Measurements from ENCODE around the gene CPZ.

CPZ gene

DNA sequence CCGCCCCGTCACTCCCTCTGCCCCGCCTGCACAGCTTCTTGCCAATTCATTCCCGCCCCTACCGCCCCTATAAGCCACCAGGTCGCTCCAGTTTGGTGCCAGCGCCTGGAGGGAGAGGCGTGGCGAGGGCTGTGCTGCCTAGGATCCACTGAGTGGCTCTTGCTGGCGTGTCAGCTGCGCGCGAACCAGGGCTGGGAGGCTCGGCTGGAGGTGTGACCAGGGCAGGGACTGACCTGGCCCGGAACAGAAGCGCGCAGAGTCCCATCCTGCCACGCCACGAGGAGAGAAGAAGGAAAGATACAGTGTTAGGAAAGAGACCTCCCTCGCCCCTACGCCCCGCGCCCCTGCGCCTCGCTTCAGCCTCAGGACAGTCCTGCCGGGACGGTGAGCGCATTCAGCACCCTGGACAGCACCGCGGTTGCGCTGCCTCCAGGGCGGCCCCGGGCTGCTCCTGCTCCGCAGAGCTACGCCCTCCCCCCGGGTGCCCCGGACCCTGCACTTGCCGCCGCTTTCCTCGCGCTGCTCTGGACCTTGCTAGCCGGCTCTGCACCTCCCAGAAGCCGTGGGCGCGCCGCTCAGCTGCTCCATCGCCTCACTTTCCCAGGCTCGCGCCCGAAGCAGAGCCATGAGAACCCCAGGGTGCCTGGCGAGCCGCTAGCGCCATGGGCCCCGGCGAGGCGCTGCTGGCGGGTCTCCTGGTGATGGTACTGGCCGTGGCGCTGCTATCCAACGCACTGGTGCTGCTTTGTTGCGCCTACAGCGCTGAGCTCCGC is 12.1 kb upstream of the CPZ start, which contains the start of gene GPR78:
TSS of gene GPR78 (plus strand) at position 72 of the 773 bp plus-strand sequence. CDS start at position 663, 591 bp downstream.
- no peak for DNase-seq (ENCODE audit: low read depth, low spot score)

DNA sequence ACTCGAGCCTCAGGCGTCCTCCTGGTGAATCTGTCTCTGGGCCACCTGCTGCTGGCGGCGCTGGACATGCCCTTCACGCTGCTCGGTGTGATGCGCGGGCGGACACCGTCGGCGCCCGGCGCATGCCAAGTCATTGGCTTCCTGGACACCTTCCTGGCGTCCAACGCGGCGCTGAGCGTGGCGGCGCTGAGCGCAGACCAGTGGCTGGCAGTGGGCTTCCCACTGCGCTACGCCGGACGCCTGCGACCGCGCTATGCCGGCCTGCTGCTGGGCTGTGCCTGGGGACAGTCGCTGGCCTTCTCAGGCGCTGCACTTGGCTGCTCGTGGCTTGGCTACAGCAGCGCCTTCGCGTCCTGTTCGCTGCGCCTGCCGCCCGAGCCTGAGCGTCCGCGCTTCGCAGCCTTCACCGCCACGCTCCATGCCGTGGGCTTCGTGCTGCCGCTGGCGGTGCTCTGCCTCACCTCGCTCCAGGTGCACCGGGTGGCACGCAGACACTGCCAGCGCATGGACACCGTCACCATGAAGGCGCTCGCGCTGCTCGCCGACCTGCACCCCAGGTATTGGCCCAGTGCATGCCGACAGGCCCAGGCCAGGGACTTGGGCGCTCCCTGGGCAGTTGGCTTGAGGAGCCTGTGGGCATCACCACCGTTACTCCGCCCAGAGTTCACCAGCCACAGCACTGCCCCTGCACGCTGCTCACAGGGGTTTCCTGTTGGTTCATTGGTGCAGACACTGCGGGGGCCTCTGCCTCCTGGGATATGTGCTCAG is 11.3 kb upstream of the CPZ start:
- no peak for DNase-seq (ENCODE audit: low read depth, low spot score)

DNA sequence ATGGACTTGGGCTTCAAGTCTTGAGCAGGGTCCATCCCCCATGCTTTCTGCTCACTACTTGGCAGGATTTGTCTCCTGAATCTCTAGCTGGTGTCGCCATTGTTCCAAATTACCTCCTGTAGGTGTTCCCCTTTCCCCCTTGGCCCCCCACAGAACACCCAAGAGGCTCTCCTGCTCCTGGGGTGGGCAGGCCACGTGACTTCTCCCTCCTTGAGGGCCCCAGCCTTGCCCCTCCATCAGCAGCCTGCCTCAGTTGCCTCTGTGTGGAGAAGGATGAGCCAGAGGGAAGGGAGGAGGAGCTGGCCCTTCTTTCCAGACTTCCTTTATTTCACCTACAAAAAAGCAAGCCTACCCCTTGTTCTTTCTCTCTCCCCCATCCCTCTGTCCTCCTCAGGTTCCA is 10.5 kb upstream of the CPZ start:
- DNase-seq (ENCODE audit: low read depth, low spot score): no peak

DNA sequence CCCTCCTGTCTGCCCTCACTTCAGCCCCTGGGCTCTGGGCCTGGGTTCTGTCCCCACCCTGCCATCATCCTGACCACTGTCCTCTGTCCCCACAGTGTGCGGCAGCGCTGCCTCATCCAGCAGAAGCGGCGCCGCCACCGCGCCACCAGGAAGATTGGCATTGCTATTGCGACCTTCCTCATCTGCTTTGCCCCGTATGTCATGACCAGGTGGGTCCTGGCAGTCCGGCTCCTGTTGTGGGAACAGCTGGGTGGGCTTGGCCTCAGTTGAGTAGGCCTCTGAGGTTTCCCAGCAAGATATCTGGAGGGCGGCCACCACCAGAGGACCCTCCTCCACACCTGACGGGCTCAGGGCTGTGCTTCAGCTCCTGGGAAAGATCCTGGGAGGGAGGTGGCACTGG is 10.1 kb upstream of the CPZ start:
- no peak for DNase-seq (ENCODE audit: low read depth, low spot score)

DNA sequence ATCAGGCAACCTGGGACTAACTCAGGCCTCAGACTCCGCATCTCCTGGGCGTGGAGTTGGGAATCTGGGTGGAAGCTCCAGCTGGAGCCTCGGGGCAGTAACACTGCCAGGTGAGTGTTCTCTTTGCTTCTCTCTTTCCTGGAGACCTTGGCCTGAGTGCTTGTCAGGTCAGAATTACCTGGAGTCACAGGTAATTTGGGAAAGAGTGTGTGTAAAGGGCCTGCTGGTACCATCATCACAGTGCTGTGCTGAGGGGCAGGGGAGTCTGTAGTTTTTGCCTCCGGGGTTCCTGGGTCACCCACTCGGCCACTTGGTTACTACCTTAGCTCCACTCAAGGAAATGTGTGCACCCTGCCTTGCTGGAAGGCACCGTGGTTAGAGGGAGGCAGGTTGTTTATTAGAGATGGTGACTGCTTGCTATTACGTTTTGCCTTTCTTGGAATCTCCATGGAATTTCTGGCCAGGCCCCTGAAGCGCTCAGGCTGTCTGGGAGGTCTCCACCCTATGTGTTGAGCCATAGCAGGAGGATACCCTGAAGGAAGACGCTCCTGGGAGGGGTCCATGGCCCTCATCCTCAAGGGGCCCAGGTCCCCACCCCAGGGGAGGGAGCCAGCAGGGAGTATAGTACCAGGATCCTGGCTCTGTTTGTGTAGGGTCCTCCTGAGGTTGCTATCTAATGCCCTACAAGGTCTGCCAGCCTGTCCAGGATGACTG is 9.5 kb upstream of the CPZ start:
- DNase-seq (ENCODE audit: low read depth, low spot score): no peak

DNA sequence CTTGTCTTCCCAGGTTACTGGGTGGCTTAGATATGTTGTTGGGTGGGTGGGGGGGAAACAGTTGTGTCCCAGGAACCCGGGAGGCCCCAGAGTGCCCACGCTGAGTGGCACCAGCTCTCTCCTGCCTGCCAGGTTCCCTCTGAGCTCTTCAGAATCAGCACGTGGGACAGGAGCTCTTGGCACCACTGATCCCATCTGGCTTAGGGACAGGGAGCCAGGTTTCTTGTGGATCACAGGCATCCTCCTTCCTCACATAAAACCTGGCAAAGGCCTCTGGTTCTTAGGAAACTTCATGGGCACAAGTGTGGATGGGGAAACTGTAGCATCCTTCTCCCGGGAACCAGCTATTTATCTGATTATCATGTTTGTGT is 8.9 kb upstream of the CPZ start:
- DNase-seq (ENCODE audit: low read depth, low spot score): no peak

DNA sequence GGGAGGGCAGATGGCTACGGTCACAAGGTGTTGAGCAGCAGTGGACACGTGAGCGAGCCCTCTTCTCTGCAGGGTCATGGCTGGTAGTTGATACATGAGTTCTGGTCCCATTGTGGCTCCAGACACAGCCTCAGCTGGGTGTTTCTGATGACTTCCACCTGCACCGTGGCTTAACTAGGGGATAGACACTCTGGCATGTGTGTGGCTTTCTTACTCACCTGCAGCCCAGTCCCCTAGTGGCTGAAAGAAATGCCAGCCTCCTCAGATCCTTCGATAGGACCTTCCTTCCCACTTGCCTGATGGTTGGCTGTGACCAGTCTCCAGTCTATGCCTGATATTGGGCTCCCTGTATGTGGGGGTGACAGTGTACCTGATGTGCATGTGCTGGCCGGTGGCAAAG is 7.4 kb upstream of the CPZ start:
- DNase-seq (ENCODE audit: low read depth, low spot score): no peak

DNA sequence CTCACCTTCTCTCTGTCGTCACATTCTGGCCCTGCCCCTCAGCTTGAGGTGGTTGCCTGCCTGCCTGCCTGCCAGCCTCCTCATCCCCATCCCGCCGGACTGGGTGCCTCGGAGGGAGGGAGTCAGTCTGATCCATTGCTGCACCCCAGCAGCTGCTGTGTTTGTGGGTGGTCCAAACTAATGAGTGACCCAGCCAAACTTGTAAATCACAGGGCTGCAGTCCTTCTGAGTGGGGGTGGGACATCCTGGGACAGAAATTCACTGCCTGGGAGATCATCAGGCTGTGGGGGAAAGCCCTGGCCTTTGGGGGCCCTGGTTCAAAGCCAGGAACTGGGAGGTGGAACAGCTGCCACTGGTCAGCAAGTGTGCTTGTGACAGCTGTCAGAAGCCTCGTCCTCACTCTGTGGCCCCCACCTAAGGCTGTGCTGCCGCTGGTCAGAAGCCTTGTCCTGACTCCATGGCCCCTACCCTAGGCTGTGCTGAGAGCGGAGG is 6.8 kb upstream of the CPZ start:
- no peak for DNase-seq (ENCODE audit: low read depth, low spot score)

DNA sequence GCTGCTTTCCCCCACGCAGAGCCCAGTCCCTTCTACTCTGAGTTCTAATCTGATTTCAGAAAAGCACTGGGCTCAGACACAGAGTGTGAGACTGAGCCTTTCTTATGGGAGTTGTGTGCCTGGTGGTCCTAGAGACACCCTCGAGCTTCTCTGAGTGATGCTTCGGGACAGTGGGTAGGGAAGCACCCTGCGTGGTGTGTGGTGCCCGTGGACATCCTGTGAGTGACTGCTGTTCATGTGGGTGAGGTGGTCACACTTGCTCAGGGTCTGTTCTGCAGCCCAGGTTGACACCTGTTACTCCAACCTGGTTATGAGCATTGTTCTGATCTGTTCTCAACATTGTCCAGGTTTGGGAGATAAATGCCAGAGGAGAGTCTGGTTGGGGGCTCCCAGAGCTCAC is 6.3 kb upstream of the CPZ start:
- no peak for DNase-seq (ENCODE audit: low read depth, low spot score)

DNA sequence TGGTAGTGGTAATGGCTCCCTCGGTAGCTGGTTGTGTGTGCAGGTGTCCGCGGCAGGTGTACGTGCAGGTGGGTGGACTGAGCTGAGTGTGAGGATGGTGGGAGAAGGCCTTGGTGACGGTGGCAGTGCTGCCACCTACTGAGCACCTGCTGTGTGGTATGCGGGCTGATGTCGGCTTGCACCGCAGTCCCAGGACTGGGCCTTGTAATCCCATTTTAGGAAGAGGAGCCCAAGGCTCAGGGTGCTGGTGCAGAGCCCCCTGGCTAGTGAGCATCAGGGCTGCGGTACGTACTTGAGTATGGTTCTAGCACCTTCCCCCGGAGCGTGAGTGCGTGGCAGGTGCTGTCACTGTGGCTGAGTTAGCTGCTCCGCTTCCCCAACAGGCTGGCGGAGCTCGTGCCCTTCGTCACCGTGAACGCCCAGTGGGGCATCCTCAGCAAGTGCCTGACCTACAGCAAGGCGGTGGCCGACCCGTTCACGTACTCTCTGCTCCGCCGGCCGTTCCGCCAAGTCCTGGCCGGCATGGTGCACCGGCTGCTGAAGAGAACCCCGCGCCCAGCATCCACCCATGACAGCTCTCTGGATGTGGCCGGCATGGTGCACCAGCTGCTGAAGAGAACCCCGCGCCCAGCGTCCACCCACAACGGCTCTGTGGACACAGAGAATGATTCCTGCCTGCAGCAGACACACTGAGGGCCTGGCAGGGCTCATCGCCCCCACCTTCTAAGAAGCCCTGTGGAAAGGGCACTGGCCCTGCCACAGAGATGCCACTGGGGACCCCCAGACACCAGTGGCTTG is 5.7 kb upstream of the CPZ start:
- DNase-seq (ENCODE audit: low read depth, low spot score): no peak

DNA sequence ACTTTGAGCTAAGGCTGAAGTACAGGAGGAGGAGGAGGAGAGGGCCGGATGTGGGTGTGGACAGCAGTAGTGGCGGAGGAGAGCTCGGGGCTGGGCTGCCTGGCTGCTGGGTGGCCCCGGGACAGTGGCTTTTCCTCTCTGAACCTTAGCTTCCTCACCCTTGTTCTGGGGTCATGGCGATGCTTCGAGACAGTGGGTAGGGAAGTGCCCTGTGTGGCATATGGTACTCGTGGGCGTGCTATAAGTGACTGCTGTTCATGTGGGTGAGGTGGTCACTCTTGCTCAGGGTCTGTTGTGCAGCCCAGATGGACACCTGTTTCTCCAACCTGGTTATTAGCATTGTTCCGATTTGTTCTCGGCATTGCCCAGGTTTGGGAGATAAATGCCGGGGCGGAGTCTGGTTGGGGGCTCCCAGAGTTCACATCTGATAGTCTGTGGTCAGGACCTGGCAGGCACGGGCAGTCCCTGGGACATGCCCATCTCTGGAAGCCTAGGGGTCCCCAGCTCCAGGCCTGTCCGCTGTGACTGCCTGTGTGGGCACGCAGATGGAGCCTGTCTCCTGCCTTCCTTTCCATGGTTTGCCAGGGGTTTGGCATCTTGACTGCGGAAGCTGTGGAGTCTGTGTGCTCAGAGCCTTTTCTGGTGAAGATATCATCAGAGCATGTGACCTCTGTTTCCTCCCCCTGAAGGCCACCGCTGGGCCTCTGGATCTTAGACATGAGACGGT is 4.9 kb upstream of the CPZ start:
- DNase-seq (ENCODE audit: low read depth, low spot score): no peak

DNA sequence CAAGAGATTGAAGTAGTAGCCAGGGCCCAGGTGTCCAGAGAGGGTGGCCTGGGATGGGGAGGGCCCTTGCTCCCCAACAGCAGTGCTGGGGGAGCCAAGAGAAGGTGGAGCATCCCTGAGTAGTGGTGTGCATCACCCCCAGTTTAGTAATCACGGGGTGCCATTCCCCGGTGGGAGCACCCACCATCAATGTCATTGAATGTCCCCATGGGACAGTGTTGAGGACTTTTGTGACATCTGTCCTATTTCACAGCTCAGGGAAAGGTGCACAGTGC is 4.4 kb upstream of the CPZ start:
- DNase-seq (ENCODE audit: low read depth, low spot score): no peak

DNA sequence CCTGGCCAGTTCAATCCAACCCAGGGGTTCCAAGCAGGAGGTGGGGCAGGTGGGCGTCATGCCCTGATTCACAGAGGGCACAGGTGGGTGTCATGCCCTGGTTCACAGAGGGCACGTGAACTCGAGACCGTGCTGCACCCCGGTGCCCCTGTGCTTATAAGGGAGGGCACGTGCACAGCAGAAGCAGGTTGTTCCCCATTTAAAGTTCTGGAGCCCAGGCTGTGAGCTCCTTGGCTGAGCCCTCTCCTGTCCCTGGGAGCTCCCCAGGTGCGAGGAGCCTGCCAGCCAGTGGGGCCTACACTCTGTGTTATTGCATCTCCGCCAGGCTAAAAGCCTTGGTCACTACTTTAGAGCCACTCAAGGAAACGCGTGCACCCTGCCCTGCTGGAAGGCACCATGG is 3.2 kb upstream of the CPZ start:
- DNase-seq (ENCODE audit: low read depth, low spot score): no peak

DNA sequence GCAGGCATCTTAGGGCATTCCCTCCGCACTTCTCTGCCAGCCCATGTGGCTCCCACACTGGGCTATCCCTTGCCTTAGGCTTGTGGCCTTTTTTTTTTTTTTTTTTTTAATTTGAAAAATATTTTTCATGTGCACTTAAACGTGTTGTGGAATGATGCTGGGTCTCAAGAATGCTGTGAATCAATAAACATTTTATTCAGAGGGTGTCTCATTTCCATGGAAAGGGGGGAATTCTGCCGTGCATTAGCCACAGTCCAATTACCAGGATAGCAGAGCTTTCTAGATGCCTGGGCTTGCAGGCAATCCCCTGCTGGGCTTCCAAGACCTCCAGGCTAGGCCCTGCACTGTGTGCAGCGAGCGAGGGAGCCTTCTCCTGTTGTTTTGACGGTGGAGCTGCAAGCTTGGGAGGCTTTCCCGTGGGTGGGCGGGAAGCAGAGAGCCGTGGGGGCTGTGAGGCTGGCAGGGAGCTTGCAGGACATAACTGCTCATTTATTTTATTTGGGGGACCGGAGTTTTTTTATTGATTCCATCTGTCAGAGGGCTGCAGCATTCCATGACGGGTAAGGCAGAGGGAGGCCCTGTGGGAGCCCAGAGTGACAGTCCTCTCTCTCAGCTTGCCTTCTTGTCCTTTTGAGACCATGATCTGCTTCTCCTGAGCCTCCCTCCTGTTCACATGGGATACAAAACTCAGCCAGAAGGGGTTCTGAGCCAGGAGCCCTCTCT is 2.6 kb upstream of the CPZ start:
- no peak for DNase-seq (ENCODE audit: low read depth, low spot score)

DNA sequence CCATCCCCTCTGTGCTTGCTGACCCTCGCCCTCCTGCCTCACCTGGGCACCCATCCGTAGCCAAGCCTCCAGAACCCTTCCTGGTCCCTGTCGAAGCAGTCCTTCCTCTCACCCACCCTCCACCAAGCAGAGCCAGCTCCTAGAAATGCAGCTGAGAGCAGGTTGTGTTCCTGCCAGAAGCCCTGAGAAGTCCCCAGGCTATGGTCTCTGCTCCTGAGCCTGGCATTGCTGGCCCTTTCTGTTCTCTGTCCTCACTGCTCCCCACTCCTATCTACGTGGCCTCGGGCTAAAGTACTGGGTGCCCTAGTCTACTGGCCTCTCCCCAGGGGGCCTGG is 2.1 kb upstream of the CPZ start:
- no peak for DNase-seq (ENCODE audit: low read depth, low spot score)

DNA sequence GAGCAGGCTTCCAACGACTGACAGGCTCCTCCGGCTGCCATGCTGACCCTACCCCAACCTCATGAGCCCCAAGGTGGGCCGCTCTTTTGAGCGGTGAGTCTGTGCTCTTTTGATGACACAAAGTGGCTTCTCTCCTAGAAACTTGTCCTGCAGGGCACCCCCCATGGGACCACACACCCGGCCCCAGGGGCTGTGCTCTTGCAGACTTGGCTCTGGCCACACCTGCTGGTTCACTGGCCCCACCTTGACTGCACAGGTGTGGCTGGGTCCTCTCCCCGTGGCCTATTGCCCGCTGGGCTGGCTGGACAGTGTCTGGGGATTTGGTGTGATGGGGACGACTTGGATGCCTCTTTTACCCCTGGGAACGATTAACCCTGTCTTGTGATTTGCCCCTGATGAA is 1.5 kb upstream of the CPZ start:
- no peak for DNase-seq (ENCODE audit: low read depth, low spot score)

DNA sequence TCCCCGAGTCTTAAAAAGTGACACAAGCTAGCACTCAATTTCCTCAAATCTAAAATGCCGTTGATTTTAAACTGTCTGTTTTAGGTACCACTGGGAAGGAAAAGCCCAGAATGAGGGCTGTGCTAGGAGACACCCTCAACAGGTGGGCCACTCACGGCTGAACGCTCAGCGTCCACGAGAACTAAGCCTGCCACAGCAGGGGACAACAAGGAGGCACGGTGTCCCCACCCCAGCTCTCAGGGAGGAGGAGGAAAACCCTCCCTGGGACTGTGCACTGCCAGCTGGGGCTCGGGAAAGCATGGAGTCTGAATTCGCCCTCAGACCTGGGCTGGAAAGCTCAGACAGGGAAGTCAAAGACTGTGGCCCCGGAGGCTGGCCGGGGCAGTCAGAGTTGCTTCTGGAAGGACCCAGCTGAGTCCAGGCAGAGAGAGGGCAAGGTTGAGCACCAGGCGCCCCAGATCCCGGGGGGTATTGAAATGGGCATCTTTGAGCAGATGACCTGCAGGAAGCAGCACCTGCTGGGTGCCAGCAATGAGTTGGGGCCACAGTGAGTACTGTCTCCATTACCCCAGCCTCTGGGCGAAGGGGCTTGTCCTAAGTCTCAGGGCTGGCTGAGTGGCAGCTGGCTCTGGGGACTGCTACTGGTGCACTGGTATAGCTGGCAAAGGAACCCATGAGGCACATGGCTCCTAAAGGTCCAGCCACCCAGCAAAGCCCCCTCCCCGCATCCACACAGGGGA is 769 bp upstream of the CPZ start:
- no peak for DNase-seq (ENCODE audit: low read depth, low spot score)

DNA sequence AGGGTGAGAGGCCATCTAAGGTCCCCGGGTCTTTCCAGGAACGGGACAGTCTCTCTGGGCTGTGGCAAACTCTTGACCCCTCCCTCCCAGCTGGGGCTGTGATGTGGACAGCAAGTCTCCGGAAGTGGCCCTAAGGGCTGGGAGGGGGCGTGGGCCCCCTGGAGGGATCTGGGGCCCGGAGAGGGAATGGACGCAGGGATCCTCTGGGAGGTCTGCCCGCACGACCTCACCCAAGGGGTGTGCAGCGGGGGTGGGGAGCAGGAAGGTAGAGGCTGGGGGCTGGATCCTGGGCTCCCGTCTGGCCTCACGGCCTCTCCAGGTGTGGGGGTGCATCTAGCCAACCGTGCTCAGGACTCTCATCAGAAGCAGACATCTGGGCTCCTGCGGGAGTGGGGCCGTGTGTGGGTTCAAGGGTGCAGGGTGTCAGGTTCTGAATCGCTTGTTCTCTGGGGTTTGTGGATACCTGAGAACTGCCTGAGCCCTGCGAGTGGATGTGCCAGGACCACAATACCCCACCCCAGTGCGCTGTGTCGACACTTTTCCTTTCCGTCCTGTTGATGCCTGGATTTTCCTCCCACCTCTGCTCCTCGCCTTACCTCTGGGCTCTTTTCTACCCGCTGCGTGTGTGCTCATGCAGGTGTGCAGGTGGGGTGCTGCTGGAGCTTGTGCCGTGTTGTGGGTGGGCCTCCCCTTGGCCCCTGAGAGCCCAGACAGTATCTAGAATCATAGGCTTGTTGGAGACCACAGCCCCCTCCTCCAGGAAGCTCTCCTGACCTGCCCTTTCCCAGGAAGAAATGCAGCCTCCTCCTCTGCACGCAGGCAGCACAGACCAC is 915 bp downstream of the CPZ start:
- DNase-seq (ENCODE audit: low read depth, low spot score): no peak
